NCI-H2227 treated with DMSO at 0.1 percent for 48 hours (cell line): ENCODE measurements around the gene ADAD1.
A peak's percentile ranks its signal among the peaks of the same experiment; 100 is the strongest.
"Not testable (repeated sequence)": the region's sequence is repeated elsewhere in the genome, so short reads cannot be mapped to it uniquely, and the experiment has no call there.

Experiments
- DNase-seq: peaks from one replicate; lab custom pipeline; 2025; lab: John Stamatoyannopoulos, UW

Gene ADAD1

GRCh38 chr4:122378711-122379110 is at the start of gene ADAD1:
TSS of gene ADAD1 (plus strand) at chr4:122379011. CDS start at chr4:122380070, 1,059 bp downstream.
- DNase-seq: no peak

GRCh38 chr4:122329876-122330565 is 48.8 kb upstream of the ADAD1 start:
- DNase-seq: no peak

- DNase-seq: no peak
These were observed 47.6 kb upstream of the ADAD1 start for GRCh38 chr4:122331195-122331594.

GRCh38 chr4:122334828-122335227 is 44.0 kb upstream of the ADAD1 start:
- no peak for DNase-seq

- DNase-seq: no peak
These were observed 36.9 kb upstream of the ADAD1 start for GRCh38 chr4:122341886-122342285.

GRCh38 chr4:122346036-122346435 is 32.8 kb upstream of the ADAD1 start:
- no peak for DNase-seq

GRCh38 chr4:122346503-122346902 is 32.3 kb upstream of the ADAD1 start:
- DNase-seq: no peak

GRCh38 chr4:122356317-122356808 is 22.4 kb upstream of the ADAD1 start:
- DNase-seq: no peak

GRCh38 chr4:122360754-122361153 is 18.1 kb upstream of the ADAD1 start:
- no peak for DNase-seq

GRCh38 chr4:122364700-122365404 is 14.0 kb upstream of the ADAD1 start:
- peak; percentile 35 for DNase-seq

GRCh38 chr4:122368786-122369185 is 10.0 kb upstream of the ADAD1 start:
- DNase-seq: not testable (repeated sequence)

- DNase-seq: no peak
These were observed 1.5 kb upstream of the ADAD1 start for GRCh38 chr4:122377352-122377751.

GRCh38 chr4:122379239-122379638 is 428 bp downstream of the ADAD1 start:
- DNase-seq: no peak

GRCh38 chr4:122383341-122383740 is 4.5 kb downstream of the ADAD1 start:
- DNase-seq: no peak

- DNase-seq: no peak
These were observed 5.4 kb downstream of the ADAD1 start for GRCh38 chr4:122384245-122384644.

- no peak for DNase-seq
These were observed 14.5 kb downstream of the ADAD1 start for GRCh38 chr4:122393276-122393675.

- no peak for DNase-seq
These were observed 25.1 kb downstream of the ADAD1 start for GRCh38 chr4:122403861-122404260.

GRCh38 chr4:122412547-122412946 is 33.7 kb downstream of the ADAD1 start:
- no peak for DNase-seq

GRCh38 chr4:122423246-122423645 is 44.4 kb downstream of the ADAD1 start:
- no peak for DNase-seq

GRCh38 chr4:122431351-122431750 is 52.5 kb downstream of the ADAD1 start:
- no peak for DNase-seq

GRCh38 chr4:122434285-122434684 is 55.5 kb downstream of the ADAD1 start:
- no peak for DNase-seq

GRCh38 chr4:122450847-122451246 is 72.0 kb downstream of the ADAD1 start:
- no peak for DNase-seq

GRCh38 chr4:122453384-122453995 is 74.7 kb downstream of the ADAD1 start:
- no peak for DNase-seq
